ENCODE measurements around the gene SMAD9.

Gene SMAD9

DNA sequence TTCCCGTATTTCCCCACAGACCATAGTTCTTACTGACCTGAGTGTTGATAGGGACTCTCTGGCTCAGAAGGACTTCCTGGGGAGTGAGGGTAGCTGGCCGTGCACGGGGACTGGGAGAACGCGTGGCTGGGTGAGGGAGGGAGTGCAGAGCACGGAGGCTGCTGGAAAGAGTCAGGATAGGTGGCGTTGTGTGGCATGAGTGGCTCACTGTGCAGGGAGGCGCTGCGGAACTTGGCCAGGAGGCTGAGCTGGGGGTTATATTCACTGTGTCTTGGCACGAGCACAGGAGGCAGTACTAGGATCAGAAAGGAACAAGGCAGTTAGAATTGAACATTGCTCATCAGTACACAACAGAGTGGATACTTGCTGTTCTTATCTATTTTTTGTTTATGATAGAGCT, 47.4 kb downstream of the SMAD9 start:
- no peak for TF ChIP-seq POLR2AphosphoS5 (IDR thresholded peaks at IDR 0.05; ENCODE audit: low read depth, low read length)
- TF ChIP-seq SIN3A (IDR thresholded peaks at IDR 0.05; ENCODE audit: borderline replicate concordance, insufficient read depth, low read length), result no peak
- TF ChIP-seq TAF1 (IDR thresholded peaks at IDR 0.05; ENCODE audit: borderline replicate concordance, insufficient read depth, low read length), result no peak
- TF ChIP-seq, protein P1, sequence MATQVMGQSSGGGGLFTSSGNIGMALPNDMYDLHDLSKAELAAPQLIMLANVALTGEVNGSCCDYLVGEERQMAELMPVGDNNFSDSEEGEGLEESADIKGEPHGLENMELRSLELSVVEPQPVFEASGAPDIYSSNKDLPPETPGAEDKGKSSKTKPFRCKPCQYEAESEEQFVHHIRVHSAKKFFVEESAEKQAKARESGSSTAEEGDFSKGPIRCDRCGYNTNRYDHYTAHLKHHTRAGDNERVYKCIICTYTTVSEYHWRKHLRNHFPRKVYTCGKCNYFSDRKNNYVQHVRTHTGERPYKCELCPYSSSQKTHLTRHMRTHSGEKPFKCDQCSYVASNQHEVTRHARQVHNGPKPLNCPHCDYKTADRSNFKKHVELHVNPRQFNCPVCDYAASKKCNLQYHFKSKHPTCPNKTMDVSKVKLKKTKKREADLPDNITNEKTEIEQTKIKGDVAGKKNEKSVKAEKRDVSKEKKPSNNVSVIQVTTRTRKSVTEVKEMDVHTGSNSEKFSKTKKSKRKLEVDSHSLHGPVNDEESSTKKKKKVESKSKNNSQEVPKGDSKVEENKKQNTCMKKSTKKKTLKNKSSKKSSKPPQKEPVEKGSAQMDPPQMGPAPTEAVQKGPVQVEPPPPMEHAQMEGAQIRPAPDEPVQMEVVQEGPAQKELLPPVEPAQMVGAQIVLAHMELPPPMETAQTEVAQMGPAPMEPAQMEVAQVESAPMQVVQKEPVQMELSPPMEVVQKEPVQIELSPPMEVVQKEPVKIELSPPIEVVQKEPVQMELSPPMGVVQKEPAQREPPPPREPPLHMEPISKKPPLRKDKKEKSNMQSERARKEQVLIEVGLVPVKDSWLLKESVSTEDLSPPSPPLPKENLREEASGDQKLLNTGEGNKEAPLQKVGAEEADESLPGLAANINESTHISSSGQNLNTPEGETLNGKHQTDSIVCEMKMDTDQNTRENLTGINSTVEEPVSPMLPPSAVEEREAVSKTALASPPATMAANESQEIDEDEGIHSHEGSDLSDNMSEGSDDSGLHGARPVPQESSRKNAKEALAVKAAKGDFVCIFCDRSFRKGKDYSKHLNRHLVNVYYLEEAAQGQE (IDR thresholded peaks at IDR 0.05; ENCODE audit: insufficient read depth in 1 of 2, low read depth in 2 of 2, low read length in 2 of 2), result no peak
- no peak for TF ChIP-seq FOXP2 (optimal IDR thresholded peaks at IDR 0.05; ENCODE audit: borderline replicate concordance, extremely low read depth, extremely low read length, insufficient read depth)

DNA sequence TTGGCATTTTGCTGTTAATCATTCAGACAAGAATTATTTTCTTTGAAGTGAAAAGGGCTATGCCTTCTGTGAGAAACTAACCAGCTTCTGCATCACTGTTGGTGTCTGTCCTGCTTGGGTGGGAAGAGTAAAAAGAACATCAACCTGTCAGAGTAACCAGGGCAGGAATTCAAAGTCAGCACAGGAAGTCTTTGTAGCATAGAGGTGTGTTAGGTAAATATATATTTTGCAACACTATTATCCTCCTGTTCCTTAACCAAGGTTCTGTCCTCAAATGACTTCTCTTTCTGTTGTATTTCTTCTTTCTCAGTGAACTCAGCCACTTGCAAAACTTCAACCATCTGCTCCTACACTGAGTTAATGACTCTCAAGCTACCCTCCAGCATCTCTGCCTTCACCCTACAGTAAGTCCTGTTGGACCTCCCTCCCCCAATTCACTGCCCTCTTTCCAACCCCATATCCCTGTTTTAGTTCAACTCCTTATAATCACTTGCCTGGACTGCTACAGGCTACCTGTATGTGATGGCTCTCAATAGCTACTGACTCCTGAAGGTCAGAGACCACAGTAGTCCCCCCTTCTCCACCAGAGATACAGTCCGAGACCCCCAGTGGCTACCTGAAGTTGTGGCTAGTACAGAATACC, 49.9 kb downstream of the SMAD9 start:
- no peak for TF ChIP-seq SIN3A (IDR thresholded peaks at IDR 0.05; ENCODE audit: borderline replicate concordance, insufficient read depth, low read length)
- no peak for TF ChIP-seq TAF1 (IDR thresholded peaks at IDR 0.05; ENCODE audit: borderline replicate concordance, insufficient read depth, low read length)
- TF ChIP-seq, protein P1 (IDR thresholded peaks at IDR 0.05; ENCODE audit: insufficient read depth in 1 of 2, low read depth in 2 of 2, low read length in 2 of 2), result no peak
- no peak for TF ChIP-seq FOXP2 (optimal IDR thresholded peaks at IDR 0.05; ENCODE audit: borderline replicate concordance, extremely low read depth, extremely low read length, insufficient read depth)
- TF ChIP-seq POLR2AphosphoS5 (IDR thresholded peaks at IDR 0.05; ENCODE audit: low read depth, low read length), result no peak

DNA sequence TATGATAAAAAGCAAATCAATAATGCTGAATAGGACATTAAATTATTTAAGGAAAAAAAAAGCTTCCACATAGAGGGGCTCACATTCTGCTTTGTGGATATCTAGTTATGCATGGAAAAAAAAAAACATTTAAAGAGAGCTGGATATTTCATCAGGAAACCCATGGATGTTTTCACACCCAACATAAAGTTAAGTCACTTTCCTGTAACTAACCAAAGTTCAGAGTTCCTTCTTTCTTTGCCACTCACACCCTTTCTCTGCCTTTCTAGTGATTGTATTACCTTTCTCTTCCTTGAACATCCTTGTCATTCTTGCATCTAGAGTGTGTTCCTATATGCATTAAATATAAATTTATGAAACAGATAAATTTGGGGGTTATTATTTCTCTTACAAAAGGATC, 53.8 kb downstream of the SMAD9 start:
- TF ChIP-seq, protein P1 (IDR thresholded peaks at IDR 0.05; ENCODE audit: insufficient read depth in 1 of 2, low read depth in 2 of 2, low read length in 2 of 2), result no peak
- TF ChIP-seq FOXP2 (optimal IDR thresholded peaks at IDR 0.05; ENCODE audit: borderline replicate concordance, extremely low read depth, extremely low read length, insufficient read depth), result no peak
- TF ChIP-seq TAF1 (IDR thresholded peaks at IDR 0.05; ENCODE audit: borderline replicate concordance, insufficient read depth, low read length), result no peak
- no peak for TF ChIP-seq POLR2AphosphoS5 (IDR thresholded peaks at IDR 0.05; ENCODE audit: low read depth, low read length)
- TF ChIP-seq SIN3A (IDR thresholded peaks at IDR 0.05; ENCODE audit: borderline replicate concordance, insufficient read depth, low read length), result no peak

DNA sequence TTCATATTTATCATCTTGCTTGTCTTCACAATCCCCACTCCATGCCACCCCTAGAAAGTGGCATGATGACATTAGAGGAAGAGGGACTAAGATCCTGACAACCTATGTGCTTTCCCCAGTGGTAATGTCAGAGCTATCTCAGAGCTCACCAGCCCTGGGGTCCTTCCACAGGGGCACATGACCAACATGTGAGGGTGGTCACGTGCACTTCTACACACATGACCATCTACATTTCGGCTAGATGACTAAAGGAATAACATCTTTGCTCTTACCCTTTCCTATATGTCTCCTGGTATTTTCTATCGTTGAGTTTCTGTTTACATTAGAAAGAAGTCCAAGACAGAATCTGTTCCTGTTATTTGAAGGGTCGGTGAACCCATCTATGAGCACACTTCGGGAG, 54.8 kb downstream of the SMAD9 start:
- TF ChIP-seq FOXP2 (optimal IDR thresholded peaks at IDR 0.05; ENCODE audit: borderline replicate concordance, extremely low read depth, extremely low read length, insufficient read depth) (no peak), TAF1 (IDR thresholded peaks at IDR 0.05; ENCODE audit: borderline replicate concordance, insufficient read depth, low read length) (no peak), SIN3A (IDR thresholded peaks at IDR 0.05; ENCODE audit: borderline replicate concordance, insufficient read depth, low read length) (no peak), POLR2AphosphoS5 (IDR thresholded peaks at IDR 0.05; ENCODE audit: low read depth, low read length) (no peak)
- TF ChIP-seq, protein P1 (IDR thresholded peaks at IDR 0.05; ENCODE audit: insufficient read depth in 1 of 2, low read depth in 2 of 2, low read length in 2 of 2), result no peak
